ENCODE data around the gene FAM240B.

Gene FAM240B

GRCh38 chr9:38670542-38671371 lies 49.2 kb downstream of the FAM240B start:
- DNase-seq, result no peak

- DNase-seq, result no peak
Observed at GRCh38 chr9:38668791-38669466, 51.0 kb downstream of the FAM240B start.

GRCh38 chr9:38662763-38663593 lies 57.0 kb downstream of the FAM240B start:
- DNase-seq, result peak in 32 of 58 donors; percentile 7 to 75 (median 46)

- DNase-seq, result peak in 1 of 58 donors; percentile 8
Observed at GRCh38 chr9:38659538-38659937, 60.4 kb downstream of the FAM240B start.

GRCh38 chr9:38656896-38657295 lies 63.0 kb downstream of the FAM240B start:
- DNase-seq, result no peak

GRCh38 chr9:38652486-38652885 lies 67.4 kb downstream of the FAM240B start:
- peak in 3 of 58 donors; percentile 16 to 29 (median 20) for DNase-seq

- DNase-seq, result no peak
Observed at GRCh38 chr9:38652044-38652443, 67.9 kb downstream of the FAM240B start.

GRCh38 chr9:38651400-38652042 lies 68.4 kb downstream of the FAM240B start:
- DNase-seq, result no peak

GRCh38 chr9:38650564-38650963 lies 69.4 kb downstream of the FAM240B start:
- no peak for DNase-seq

- DNase-seq, result no peak
Observed at GRCh38 chr9:38649731-38650363, 70.1 kb downstream of the FAM240B start.

- DNase-seq, result no peak
Observed at GRCh38 chr9:38644601-38645000, 75.3 kb downstream of the FAM240B start.

Data from anterior cingulate cortex (tissue), 58 donors.